HepG2 (cell line): Measurements from ENCODE around the gene DHRS1. TPM values are rescaled to one million over a fixed set of nuclear protein-coding genes. Genes with fewer than 3 reads are reported as not detected.

Experiments
- ATAC-seq: fragments of 200-7000 bp; cut with Tn5 transposase; 3 replicates; pipeline ENCODE4 v1.9.1; 2020; ENCODE audit warnings: mild to moderate bottlenecking, moderate library complexity
- BruUV-seq: library from RNA; stranded (reverse); fragments of 400-500 nt; replicated peaks from 2 replicates; lab custom pipeline; 2021; lab: Mats Ljungman, UMichigan
- CTCF ChIA-PET: fragments of 300-600 bp; formaldehyde crosslinking; extraction: SDS; loops from one replicate; lab custom pipeline; 2021; ENCODE audit warnings: low total read pairs, inconsistent platforms, low intra/inter-chr PET ratio; lab: Yijun Ruan, JAX
- POLR2A ChIA-PET: fragments of 350-600 bp; sonication (Branson Sonifier 250); formaldehyde crosslinking; loops from one replicate; lab custom pipeline; 2020; ENCODE audit warnings: antibody characterized with exemption, inconsistent platforms; lab: Yijun Ruan, JAX
- DNase-seq: peaks from one replicate; pipeline ENCODE4 v3.0.0-alpha.2; 2015; ENCODE audit warnings: low spot score
- FAIRE-seq: peaks from 3 replicates; lab custom pipeline; 2011; peaks lifted over from hg19 to GRCh38; lab: Jason Lieb, UNC
- H2AFZ ChIP-seq: one replicate; pipeline ENCODE4 v1.6.1; 2011; ENCODE audit warnings: low read length, inconsistent platforms
- H3K27ac ChIP-seq: fragments of 300-600 bp; 3 replicates; pipeline ENCODE4 v1.8.0; 2011; ENCODE audit warnings: mixed run types, mild to moderate bottlenecking, mixed read lengths, low read length, inconsistent platforms; ENCODE audit not compliant: insufficient read depth; ENCODE audit errors: extremely low read length
- H3K27me3 ChIP-seq, 2 experiments: fragments of 200-600 bp in 1 of 2; 2 replicates in 1 of 2; 3 replicates in 1 of 2; pipeline versions ENCODE4 v1.6.0 to v1.8.0; 2011; ENCODE audit warnings: low read length in 2 of 2, mild to moderate bottlenecking in 2 of 2, moderate library complexity in 2 of 2, inconsistent platforms in 1 of 2; ENCODE audit not compliant: insufficient read depth in 2 of 2, control insufficient read depth in 1 of 2
- H3K36me3 ChIP-seq, 2 experiments: fragments of 200-600 bp in 1 of 2; replicated peaks in 1 of 2; 2 replicates in 1 of 2; 3 replicates in 1 of 2; pipeline versions ENCODE4 v1.5.1 to v1.8.0; 2011; ENCODE audit warnings: low read length in 2 of 2, inconsistent platforms in 1 of 2; ENCODE audit not compliant: insufficient read depth in 2 of 2, control insufficient read depth in 1 of 2
- H3K4me1 ChIP-seq: 2 replicates; pipeline ENCODE4 v1.5.1; 2012; ENCODE audit warnings: low read length, inconsistent platforms; ENCODE audit not compliant: insufficient read depth
- H3K4me2 ChIP-seq: 2 replicates; pipeline ENCODE4 v1.6.0; 2011; ENCODE audit warnings: low read depth, low read length, inconsistent platforms
- H3K4me3 ChIP-seq, 3 experiments: fragments of 200-600 bp in 1 of 3; sonication (generic), shearing (Covaris generic) in 1 of 3; replicated peaks in 1 of 3; 2 replicates each; pipeline ENCODE4 v1.5.1; 2011 to 2016; ENCODE audit warnings: low read length in 3 of 3, inconsistent platforms in 2 of 3, low read depth in 2 of 3, mild to moderate bottlenecking in 2 of 3, control low read depth in 1 of 3, mixed read lengths in 1 of 3; ENCODE audit not compliant: insufficient read depth in 1 of 3
- H3K79me2 ChIP-seq: one replicate; pipeline ENCODE4 v1.6.1; 2011; ENCODE audit warnings: low read length, inconsistent platforms; ENCODE audit not compliant: insufficient read depth
- H3K9ac ChIP-seq: 2 replicates; pipeline ENCODE4 v1.6.0; 2011; ENCODE audit warnings: mild to moderate bottlenecking, low read depth, low read length, inconsistent platforms; ENCODE audit not compliant: insufficient read depth
- H3K9me3 ChIP-seq: 2 replicates; pipeline ENCODE4 v1.5.1; 2012; ENCODE audit warnings: mild to moderate bottlenecking, low read length
- H4K20me1 ChIP-seq: 2 replicates; pipeline ENCODE4 v1.6.0; 2011; ENCODE audit warnings: inconsistent platforms, mild to moderate bottlenecking, low read length, moderate library complexity; ENCODE audit not compliant: insufficient read depth
- CC2D1A ChIP-seq: sonication (generic); formaldehyde crosslinking; IDR thresholded peaks from 2 replicates; pipeline ENCODE4 v1.8.1; 2023; ENCODE audit warnings: mild to moderate bottlenecking, missing genetic modification reagents
- HNRNPK ChIP-seq: fragments of 200-400 bp; formaldehyde crosslinking; IDR thresholded peaks from 2 replicates; pipeline ENCODE4 v1.6.1; 2018; ENCODE audit warnings: low read length, low read depth, moderate library complexity, mild to moderate bottlenecking; ENCODE audit not compliant: poor library complexity, severe bottlenecking
- HOXA3 ChIP-seq: sonication (generic); formaldehyde crosslinking; IDR thresholded peaks from 2 replicates; pipeline ENCODE4 v1.5.0; 2020; ENCODE audit warnings: missing genetic modification reagents
- JUN ChIP-seq: sonication (generic); formaldehyde crosslinking; IDR thresholded peaks from 2 replicates; pipeline ENCODE4 v1.4.0; 2020; ENCODE audit warnings: mild to moderate bottlenecking, missing genetic modification reagents
- SNAI1 ChIP-seq: sonication (generic); formaldehyde crosslinking; IDR thresholded peaks from 2 replicates; pipeline ENCODE4 v1.5.0; 2020; ENCODE audit warnings: mild to moderate bottlenecking, missing genetic modification reagents, borderline replicate concordance
- ZBTB8A ChIP-seq: sonication (generic); formaldehyde crosslinking; IDR thresholded peaks from 2 replicates; pipeline ENCODE4 v1.4.0; 2020; ENCODE audit warnings: mild to moderate bottlenecking, low read depth, missing genetic modification reagents, borderline replicate concordance
- ZNF225 ChIP-seq: sonication (generic); formaldehyde crosslinking; IDR thresholded peaks from 2 replicates; pipeline ENCODE4 v1.4.0; 2020; ENCODE audit warnings: mild to moderate bottlenecking, missing genetic modification reagents
- ZNF451 ChIP-seq: sonication (generic); formaldehyde crosslinking; IDR thresholded peaks from 2 replicates; pipeline ENCODE4 v1.5.0; 2020; ENCODE audit warnings: mild to moderate bottlenecking, missing genetic modification reagents
- ZSCAN29 ChIP-seq: sonication (generic); formaldehyde crosslinking; conservative IDR thresholded peaks from 2 replicates; pipeline ENCODE4 v1.4.0; 2020; ENCODE audit warnings: mild to moderate bottlenecking, missing genetic modification reagents
- WGBS: methylation state at CpG from one replicate; pipeline ENCODE4 v1.1.6; 2017; ENCODE audit warnings: low lambda C conversion rate; 5-methylcytosine and 5-hydroxymethylcytosine counted together
- in situ Hi-C: cut with HindIII; loops from 2 replicates; pipeline ENCODE4 v1.10.0; 2017; ENCODE audit warnings: low pct_unique_long_range_greater_than_20kb; ENCODE audit not compliant: extremely low pct_ligation_motif_present
- intact Hi-C: fragments of 100-400 bp; cut with micrococcal nuclease; formaldehyde crosslinking; loops from one replicate; pipeline ENCODE4 v1.10.0; 2022; ENCODE audit not compliant: unreplicated experiment
- polyA plus RNA-seq, 8 experiments: library from polyadenylated mRNA; depleted of rRNA in 3 of 8; stranded (reverse) in 7 of 8; unstranded in 1 of 8; fragments of >200 nt; fragmentation: Illumina TruSeq in 4 of 8; extraction: Trizol in 4 of 8; gene quantifications; 2 replicates each; pipeline versions ENCODE4 v1.2.1 to v1.2.3, GENCODE V29; 2011 to 2016; ENCODE audit warnings: low read depth in 4 of 8, missing spikeins in 1 of 8, mixed read lengths in 1 of 8; ENCODE audit not compliant: insufficient read depth in 1 of 8
- total RNA-seq, 5 experiments: library from RNA; depleted of rRNA; stranded (reverse); fragments of >200 nt; fragmentation: Illumina TruSeq; extraction: Trizol; gene quantifications; 2 replicates each; pipeline ENCODE4 v1.2.3, GENCODE V29; 2016; ENCODE audit warnings: low read depth in 1 of 5
- TF ChIP-seq, protein P1 (sequence below): sonication (generic); formaldehyde crosslinking; IDR thresholded peaks from 2 replicates; pipeline ENCODE4 v1.5.1; 2020; ENCODE audit warnings: mild to moderate bottlenecking, missing genetic modification reagents, borderline replicate concordance
- TF ChIP-seq, protein P2 (sequence below): sonication (generic); formaldehyde crosslinking; IDR thresholded peaks from 2 replicates; pipeline ENCODE4 v1.4.0; 2020; ENCODE audit warnings: missing genetic modification reagents

Gene DHRS1
- total and polyA plus RNA-seq, 2 of the 13 experiments (the other 11 are each of a cell fraction or from before 2014, with no cell fraction given) = 49.8 to 60.8 TPM

- TF ChIP-seq, protein P1, sequence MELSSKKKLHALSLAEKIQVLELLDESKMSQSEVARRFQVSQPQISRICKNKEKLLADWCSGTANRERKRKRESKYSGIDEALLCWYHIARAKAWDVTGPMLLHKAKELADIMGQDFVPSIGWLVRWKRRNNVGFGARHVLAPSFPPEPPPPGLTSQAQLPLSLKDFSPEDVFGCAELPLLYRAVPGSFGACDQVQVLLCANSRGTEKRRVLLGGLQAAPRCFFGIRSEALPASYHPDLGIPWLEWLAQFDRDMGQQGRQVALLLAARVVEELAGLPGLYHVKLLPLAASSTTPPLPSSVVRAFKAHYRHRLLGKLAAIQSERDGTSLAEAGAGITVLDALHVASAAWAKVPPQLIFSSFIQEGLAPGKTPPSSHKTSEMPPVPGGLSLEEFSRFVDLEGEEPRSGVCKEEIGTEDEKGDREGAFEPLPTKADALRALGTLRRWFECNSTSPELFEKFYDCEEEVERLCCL (CRISPR knock-in tag) = 0 out of 2 replicates have a peak, but pooled peaks have one; percentile 32
Observed at GRCh38 chr14:24260780-24261157, 38.8 kb downstream of the DHRS1 start (continued).

GRCh38 chr14:24260026-24260779 is 39.4 kb downstream of the DHRS1 start:
- ChIA-PET POLR2A (interaction anchor here (2.1 to 16.5 kb wide), 3 partner anchors 8 to 19 kb away, joined by 8 to 435 read pairs (median 254); partner anchors contain the start of genes RABGGTA and TINF2), CTCF (no interaction called here)
- Histone ChIP-seq H3K4me3 (no peak overlapping the region; a peak in 1 of 6 replicates), H4K20me1 (no peaks in the 10 kb centered on the region), H3K79me2 (no peaks in the 10 kb centered on the region), H3K4me2 (0 out of 2 replicates have a peak overlapping the region, but pooled peaks have one; percentile 16), H3K27ac (no peak overlapping the region), H3K9ac (no peak overlapping the region), H3K36me3 (peaks cover 0 to 4% of the 10 kb centered on the region in 2 experiments; a peak in 1 of 5 replicates), H3K9me3 (no peaks in the 10 kb centered on the region), H3K27me3 (no peaks in the 10 kb centered on the region), H2AFZ (no peak overlapping the region), H3K4me1 (peaks cover 33% of the 10 kb centered on the region)
- no peak for DNase-seq
- in situ Hi-C loops (no loop called here), intact Hi-C loops (no loop called here)
- peak; percentile 0 for ATAC-seq
- WGBS = 69% methylated on average over 16 of the region's 16 CpGs
- FAIRE-seq = no peak
- BruUV-seq = no TSS peak
- no peak for TF ChIP-seq HNRNPK
- 0 out of 2 replicates have a peak, but pooled peaks have one; percentile 0 for TF ChIP-seq ZNF225 (CRISPR knock-in tag)
- peak; percentile 43; the same call in 1 of the 2 replicates for TF ChIP-seq HOXA3 (CRISPR knock-in tag)
- no peak for TF ChIP-seq CC2D1A (CRISPR knock-in tag)
- TF ChIP-seq JUN (CRISPR knock-in tag) = peak; percentile 38; the same call in 1 of the 2 replicates
- no peak for TF ChIP-seq ZSCAN29 (CRISPR knock-in tag)
- no peak for TF ChIP-seq ZNF451
- no peak for TF ChIP-seq ZBTB8A (CRISPR knock-in tag)
- TF ChIP-seq, protein P2, sequence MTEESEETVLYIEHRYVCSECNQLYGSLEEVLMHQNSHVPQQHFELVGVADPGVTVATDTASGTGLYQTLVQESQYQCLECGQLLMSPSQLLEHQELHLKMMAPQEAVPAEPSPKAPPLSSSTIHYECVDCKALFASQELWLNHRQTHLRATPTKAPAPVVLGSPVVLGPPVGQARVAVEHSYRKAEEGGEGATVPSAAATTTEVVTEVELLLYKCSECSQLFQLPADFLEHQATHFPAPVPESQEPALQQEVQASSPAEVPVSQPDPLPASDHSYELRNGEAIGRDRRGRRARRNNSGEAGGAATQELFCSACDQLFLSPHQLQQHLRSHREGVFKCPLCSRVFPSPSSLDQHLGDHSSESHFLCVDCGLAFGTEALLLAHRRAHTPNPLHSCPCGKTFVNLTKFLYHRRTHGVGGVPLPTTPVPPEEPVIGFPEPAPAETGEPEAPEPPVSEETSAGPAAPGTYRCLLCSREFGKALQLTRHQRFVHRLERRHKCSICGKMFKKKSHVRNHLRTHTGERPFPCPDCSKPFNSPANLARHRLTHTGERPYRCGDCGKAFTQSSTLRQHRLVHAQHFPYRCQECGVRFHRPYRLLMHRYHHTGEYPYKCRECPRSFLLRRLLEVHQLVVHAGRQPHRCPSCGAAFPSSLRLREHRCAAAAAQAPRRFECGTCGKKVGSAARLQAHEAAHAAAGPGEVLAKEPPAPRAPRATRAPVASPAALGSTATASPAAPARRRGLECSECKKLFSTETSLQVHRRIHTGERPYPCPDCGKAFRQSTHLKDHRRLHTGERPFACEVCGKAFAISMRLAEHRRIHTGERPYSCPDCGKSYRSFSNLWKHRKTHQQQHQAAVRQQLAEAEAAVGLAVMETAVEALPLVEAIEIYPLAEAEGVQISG (CRISPR knock-in tag) = peak; percentile 23; the same call in 1 of the 2 replicates
- no peak for TF ChIP-seq SNAI1
